ENCODE data around the gene PPME1.
"Not testable (repeated sequence)": the region's sequence is repeated elsewhere in the genome, so short reads cannot be mapped to it uniquely, and the experiment has no call there.

PPME1 gene, protein sequence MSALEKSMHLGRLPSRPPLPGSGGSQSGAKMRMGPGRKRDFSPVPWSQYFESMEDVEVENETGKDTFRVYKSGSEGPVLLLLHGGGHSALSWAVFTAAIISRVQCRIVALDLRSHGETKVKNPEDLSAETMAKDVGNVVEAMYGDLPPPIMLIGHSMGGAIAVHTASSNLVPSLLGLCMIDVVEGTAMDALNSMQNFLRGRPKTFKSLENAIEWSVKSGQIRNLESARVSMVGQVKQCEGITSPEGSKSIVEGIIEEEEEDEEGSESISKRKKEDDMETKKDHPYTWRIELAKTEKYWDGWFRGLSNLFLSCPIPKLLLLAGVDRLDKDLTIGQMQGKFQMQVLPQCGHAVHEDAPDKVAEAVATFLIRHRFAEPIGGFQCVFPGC

DNA sequence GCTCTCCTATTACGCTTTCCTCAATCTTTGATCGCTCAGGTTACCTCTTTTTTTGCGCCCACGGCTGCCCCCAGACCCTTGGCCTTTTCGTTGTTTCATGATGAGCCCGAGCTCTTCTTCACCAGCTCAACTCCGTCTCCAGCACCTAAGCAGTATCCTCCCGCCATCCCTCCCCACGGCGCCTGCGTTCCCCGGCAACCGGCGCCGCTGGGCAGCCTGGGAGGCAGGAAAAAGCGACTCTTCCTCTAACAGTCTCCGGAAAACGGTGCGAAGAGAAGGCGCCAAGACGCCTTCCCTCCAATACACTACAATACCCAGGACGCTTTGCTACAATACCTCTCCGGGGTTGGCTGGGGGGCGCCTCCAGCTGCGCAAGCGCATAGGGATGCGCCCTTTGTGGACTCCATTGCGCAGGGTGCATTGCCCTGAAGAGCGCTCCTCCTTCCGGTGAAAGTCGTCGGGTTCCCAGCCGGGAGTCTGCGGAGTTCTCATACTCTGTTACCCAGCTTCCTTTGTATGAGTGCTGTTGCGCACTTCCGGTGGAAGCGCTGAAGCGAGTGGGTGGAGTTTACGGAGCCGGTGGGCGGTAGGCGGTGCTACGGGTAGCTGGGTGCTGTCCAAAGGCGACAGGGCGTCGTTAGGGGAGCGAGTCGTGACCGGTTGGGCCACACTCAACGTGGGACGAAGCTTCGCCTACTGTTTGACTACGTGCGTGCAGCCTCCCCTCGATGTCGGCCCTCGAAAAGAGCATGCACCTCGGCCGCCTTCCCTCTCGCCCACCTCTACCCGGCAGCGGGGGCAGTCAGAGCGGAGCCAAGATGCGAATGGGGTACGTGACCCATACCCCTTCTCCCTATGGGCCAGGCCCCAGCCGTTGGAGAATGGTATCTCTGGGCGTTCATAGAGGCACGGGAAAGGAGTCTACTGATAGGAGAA, at the start of gene PPME1, which contains the start of gene C2CD3:
TSS of gene PPME1 (plus strand) at position 596 of the 936 bp plus-strand sequence. CDS start at position 729, 133 bp downstream.
TSS of gene C2CD3 (minus strand) at position 309 of the 936 bp plus-strand sequence. CDS start at position 99, 210 bp downstream.
- DNase-seq (ENCODE audit: low read depth): peak; percentile 100

DNA sequence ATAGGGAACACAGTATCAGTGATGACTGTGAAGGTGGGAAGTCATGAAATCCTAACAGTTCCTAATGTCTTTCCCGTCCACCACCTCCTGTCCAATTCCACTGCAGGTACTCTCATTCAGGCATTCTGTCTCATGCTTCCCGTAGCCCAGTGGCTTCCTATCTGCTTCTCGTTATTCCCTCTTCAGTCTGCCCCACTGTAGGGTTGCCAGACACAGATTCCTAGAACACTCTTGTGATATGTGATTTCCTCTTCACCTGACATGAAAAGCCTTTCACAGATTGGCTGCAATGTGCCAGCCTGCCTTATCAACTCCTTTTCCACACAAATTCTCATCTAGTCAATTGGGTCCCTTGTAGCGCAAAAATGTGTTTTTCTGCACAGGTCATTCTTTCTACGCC, 49.3 kb upstream of the PPME1 start:
- no peak for DNase-seq (ENCODE audit: low read depth)

DNA sequence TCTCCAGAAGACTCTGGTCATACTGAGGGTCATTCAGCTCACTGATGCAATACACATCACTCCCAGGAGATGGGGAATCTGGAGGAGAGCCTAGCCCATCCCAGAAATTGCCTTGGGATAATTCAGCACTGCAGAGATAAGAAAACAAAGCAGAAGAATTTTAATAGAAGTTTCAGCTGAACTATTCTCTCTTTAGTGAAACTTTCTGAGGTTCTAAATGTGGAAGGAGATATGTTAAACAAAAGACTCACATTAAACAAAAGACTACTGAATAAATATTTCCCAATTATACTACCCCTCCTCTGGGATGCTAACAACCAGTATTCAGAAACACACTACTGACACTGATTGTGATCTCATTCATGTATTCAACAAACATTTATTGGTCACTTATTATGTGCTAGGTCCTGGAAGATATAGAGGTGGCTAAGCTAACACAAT, 48.1 kb upstream of the PPME1 start:
- peak; percentile 58 for DNase-seq (ENCODE audit: low read depth)

DNA sequence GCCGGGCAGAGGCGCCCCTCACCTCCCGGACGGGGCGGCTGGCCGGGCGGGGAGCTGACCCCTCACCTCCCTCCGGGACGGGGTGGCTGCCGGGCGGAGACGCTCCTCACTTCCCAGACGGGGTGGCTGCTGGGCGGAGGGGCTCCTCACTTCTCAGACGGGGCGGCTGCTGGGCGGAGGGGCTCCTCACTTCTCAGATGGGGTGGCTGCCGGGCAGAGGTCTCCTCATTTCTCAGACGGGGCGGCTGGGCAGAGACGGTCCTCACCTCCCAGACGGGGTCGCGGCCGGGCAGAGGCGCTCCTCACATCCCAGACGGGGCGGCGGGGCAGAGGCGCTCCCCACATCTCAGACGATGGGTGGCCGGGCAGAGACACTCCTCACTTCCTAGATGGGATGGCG, 42.0 kb upstream of the PPME1 start:
- DNase-seq (ENCODE audit: low read depth): not testable (repeated sequence)

DNA sequence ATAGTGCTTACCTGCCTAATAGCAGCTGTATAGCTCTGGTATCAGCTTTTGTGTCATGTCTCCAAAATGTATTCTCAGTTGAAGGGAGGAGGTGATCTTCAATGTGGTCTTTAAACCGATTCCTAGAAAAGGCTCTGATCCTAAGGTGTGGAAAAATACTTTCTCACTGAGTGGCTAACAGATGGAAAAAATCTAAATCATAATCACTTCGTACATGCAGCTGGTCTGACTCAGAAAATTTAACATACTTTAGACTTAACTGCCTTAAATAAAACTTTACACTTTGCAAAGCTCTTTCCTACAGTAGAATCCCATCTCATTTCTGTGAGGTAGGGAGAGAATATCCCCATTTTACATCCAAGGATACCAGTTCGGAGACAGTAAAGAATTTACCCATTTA, 38.3 kb upstream of the PPME1 start:
- peak; percentile 29 for DNase-seq (ENCODE audit: low read depth)

DNA sequence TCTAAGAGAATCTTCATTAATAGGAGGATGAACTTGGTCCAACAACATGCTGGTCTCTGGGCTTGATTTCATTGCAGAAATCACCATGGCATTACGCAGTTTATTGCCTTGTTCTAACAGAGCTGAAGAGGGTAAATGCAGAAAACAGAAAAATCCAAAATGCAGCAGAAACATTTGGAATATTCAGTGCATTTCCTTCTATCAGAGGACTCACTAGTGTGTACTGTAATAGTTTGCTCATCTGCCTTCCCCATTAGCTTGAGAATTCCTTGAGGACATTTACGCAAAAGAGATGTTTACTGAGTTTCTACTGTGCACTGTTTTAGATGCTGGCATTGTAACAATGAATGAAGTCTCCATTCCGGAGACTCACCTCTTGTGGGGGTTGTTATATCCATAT, 37.7 kb upstream of the PPME1 start:
- peak; percentile 42 for DNase-seq (ENCODE audit: low read depth)

DNA sequence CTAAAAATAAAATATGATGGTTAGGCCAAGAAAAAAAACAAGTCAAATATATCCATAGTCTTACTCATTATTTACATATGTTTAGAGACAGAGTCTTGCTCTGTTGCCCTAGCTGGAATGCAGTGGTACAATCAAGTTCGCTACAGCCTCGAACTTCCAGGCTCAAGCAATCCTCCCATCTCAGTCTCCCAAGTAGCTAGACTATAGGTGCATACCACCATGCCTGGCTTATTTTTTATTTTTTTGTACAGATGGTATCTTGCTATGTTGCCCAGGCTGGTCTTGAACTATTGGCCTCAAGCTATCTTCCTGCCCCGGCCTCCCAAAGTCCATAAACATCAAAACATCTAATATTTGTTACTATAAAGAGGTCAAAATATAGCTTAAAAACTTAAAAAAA, 36.4 kb upstream of the PPME1 start:
- DNase-seq (ENCODE audit: low read depth): peak; percentile 3

DNA sequence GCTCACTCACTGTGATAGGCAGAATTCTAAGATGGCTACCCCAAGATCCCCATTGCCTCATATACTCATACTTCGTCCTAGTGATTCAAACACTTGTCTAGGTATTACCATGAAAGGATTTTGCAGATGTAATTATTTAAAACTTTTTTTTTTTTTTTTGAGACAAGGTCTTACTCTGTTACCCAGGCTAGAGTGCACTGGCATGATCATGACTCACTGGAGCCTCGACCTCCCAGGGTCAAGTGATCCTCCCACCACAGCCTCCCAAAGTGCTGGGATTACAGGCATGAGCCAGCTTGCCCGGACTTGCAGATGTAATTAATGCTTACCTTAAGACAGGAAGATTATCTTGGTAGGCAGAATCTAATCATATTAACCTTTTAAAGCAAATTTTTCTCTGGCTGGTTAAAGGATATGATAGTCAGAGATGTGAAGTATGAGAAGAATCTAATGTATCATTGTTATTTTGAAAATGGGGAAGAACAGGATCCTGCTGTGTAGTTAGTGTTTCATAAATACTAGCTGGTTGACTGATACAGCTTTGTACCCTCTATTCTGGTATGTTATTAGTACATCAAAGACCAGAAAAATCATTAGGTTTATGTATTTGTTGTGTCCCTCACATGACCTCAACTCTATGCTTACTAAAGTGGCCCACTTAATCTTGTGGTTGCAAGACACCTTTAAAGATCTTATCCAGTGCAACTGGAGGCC, 35.8 kb upstream of the PPME1 start:
- peak; percentile 64 for DNase-seq (ENCODE audit: low read depth)

DNA sequence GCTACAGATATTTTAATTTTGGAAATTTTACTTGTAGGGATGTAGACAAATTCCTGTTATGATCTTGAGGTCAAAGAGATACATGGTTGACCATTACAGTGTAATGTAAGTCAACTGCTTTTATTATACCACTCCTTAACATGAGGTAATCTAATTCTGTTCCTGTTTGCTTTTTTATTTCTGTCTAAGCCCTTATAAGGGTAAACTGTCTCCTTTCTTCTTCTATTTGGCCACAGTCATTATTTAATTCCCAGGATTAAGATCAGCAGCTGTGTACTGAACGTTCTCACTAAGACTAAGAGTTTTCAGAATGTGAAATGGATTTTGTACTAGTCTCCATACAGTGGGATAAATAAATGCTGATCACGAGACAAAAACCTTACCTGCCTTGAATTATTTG, 33.1 kb upstream of the PPME1 start:
- DNase-seq (ENCODE audit: low read depth): peak; percentile 68

DNA sequence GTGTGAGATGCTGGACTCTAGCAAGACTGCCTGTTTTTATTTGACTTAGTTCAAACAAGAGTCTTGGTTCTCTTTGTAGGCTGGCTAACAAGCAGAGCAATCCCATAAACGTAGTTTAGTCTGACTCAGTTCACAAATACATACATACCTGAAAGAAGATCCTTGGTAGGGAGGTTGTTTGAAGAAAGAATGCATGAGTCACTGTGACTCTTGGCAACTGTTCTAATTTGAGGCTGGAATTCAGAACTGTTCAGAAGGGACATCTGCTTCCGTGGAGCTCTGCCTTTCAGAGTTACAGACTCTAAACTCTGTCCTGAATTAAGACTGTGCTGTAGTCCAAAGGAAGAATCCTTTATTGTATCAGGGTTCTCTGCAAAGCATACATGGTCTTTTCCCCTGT, 32.5 kb upstream of the PPME1 start:
- peak; percentile 98 for DNase-seq (ENCODE audit: low read depth)

DNA sequence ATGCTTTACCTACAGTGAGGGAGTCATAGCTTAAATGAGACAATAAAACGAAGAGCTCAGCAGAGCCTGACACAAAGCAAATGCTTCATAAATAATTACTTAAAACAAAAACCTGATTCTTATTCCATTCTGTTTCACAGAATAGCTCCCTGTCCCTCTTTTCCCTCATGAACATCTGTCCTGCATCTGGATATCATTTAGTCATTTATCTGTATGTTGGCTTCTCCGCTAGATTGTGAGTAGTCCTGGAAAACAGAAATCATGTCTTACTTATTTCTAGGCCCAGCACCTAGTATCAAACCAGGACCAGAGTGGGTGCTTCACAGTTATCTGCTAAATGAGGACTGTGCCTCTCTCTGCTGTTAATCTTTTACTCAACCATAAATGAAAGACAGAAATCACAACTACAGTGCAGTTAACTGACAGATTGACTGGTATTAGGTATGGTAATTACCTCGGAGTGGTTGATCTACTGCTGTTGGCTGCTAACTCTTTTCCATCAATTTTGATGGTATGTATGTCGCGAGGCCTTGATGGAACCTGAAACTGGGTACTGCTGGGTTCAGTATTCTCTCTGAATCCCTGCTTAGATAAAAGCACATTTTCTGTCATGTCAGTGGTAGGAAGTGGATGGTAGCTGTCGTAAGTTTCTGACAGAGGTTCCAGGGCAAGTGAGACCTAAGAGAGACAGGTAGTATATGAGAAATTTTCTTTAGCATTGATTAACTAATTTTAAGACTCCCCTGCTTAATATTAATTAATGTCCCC, 31.8 kb upstream of the PPME1 start:
- peak; percentile 25 for DNase-seq (ENCODE audit: low read depth)

DNA sequence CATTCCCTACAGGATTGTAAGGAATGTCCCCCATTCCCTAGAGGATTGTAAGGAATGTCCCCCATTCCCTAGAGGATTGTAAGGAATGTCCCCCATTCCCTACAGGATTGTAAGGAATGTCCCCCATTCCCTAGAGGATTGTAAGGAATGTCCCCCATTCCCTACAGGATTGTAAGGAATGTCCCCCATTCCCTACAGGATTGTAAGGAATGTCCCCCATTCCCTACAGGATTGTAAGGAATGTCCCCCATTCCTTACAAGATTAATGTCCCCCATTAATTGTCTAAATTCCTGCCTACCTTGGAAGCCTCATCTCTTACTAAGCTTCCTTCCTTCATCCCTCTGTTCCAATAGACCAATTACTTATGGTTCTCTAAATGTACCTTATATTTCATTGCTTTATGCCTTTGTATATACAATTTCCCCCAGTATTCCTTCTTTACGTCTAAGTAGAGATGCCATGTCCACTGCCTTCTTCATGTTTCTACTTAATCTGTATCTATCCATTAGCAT, 31.1 kb upstream of the PPME1 start:
- peak; percentile 20 for DNase-seq (ENCODE audit: low read depth)

DNA sequence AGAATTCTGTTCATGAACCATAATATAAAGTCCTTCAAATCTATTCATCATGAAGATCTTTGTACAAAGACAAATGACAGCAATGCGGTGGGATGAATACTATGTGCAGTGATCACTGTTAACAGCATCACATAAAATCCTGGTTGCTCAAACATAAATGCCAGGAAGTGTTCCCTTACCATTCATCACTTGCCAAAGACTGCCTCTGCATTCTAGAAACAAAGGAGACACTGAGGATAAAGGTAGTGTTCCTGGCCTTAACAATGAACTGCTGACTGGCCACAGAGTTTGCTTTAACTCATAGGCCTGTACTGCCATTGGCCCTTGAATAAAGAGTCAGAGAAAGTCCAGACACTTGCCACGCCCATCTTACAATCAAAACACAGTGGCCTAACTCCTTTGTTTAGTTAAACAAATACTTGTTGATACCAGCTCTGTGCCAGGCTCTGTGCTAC, 29.8 kb upstream of the PPME1 start:
- peak; percentile 65 for DNase-seq (ENCODE audit: low read depth)

DNA sequence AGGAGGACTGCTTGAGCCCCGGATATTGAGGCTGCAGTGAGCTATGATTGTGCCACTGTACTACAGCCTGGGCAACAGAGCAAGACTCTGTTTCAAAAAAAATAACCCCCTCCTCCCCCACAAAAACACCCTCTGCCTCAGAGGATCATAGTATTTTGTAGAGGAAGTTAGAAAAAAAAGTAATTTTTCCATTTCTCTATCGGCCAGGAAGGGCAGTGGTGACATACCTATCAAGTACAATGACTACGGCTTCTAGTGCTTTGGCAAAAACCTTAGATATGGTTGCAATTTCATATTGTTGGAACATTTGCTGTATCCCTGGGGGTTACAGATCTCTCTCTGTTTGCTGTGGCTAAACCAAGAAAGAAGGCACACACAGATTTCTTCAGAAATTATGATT, 29.2 kb upstream of the PPME1 start:
- DNase-seq (ENCODE audit: low read depth): no peak

DNA sequence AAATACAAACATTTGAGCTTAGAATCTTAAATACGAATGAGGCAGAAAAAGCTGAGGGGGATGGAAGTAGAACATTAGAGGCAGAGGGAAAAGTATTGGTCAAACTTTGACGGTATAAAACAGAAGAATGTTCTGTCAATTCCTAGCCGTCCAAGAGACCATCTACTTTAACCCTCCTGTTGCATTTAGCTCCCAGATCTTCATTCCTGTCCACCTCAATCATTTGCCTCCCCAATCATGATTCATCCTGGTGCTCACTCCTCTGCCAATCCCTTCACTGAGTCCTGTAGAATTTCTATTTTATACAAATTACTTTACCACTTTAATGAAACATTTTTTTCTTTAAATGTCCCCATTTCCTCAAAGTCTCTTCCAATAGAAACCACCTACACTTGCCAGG, 28.5 kb upstream of the PPME1 start:
- DNase-seq (ENCODE audit: low read depth): peak; percentile 68

DNA sequence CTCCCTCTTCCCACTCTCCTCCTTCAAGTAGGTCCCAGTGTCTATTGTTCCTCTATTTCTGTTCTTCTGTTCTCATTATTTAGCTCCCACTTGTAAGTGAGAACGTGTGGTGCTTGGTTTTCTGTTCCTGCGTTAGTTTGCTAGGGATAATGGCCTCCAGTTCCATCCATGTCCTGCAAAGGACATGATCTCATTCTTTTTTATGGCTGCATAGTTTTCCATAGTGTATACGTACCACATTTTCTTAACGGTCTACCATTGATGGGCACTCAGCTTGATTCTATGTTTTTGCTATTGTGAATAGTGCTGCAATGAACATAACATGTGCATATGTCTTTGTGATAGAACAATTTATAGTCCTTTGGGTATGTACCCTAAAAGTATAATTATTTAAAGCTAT, 26.5 kb upstream of the PPME1 start:
- DNase-seq (ENCODE audit: low read depth): no peak

DNA sequence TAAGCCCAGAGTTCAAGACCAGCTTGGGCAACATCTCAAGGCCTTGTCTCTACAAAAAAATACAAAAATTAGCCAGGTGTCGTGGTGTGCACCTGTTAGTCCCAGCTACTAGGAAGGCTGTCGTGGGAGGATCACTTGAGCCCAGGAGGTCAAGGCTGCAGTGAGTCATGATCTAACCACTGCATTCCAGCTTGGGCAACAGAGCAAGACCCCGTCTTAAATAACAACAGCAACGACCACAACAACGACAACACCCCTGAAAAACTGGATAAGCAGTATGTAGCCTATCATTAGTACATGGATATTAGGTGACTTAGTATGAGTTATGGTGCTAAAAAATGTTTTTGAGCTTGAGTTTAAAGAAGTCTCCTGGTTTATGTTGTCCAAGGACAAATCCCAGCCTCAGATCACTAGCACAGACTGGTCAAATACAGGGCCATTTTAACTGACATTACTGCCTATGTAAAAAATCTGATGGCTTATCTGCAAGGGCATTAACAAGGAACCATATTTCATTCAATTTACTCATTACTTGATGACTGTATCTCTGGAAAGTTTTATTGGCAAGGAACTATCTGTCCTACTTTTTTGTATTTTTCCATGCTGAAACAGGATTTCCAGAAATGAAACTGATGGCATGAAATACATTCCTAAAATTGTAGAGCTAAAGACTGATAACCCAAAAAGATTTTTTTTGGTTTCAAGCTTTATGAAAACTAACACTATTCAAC, 23.7 kb upstream of the PPME1 start:
- peak; percentile 60 for DNase-seq (ENCODE audit: low read depth)

DNA sequence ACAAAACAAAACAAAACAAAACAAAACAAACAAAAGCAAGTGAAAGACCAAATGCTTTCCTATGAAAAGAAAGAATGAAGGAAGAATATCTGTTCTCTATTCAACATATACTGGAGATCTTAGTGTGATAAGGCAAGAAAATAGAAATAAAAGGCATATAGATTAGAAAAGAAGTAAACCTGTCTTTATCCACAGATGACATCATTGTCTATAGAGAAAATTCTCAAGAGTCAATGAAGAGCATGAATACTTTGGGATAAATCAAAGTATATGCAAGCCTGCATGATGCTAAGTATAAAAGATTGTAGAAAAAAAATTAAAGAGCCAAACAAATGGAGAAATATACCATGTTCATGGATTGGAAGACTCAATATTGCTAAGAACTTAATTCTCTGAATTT, 17.9 kb upstream of the PPME1 start:
- DNase-seq (ENCODE audit: low read depth): no peak

DNA sequence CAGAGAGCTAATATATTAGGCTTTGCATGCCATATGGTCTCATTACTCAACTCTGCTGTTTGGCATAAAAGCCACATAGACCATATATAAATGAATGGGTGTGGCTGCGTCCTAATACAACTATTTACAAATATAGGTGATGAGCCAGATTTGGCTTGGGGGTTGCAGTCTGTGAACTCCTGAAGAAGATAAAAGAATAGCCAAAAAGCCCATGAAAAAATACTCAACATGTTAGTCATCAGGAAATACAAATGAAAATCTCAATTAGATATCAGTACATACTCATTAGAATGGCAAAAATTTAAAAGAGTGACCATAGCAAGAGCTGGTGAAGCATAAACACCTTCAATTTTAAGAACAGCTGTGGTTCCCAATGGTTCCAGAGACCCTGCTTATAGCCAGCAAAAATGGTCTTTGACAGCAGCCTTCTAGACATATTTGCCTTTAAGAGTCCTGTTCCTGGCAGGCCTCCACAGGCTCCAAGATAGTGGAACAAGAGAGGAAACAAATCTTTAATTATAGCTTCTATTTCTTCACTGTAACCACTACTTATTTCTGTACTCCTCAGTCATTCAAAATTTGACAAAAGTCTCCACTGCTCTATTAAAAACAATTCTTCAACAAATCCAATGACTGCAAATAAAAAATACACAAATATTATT, 16.3 kb upstream of the PPME1 start:
- peak; percentile 56 for DNase-seq (ENCODE audit: low read depth)

DNA sequence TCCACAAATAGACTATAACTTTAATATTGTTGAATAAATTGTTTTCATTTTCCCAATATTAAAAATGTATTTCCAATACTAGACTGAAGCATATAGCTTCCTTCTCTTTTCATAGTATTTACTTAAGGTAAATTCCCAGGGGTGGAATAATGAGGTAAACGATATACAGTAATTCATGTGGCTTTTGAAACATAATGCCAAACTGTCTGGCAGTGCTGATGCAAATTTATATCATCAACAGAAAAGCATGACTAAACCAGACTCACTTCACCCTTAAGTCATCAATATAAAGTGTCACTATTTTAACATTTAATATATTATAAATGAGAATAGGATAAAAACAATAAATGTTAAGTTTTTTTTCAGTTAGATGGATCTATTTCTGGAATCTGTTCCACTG, 13.9 kb upstream of the PPME1 start:
- no peak for DNase-seq (ENCODE audit: low read depth)
